Left kidney (tissue), 2 donors: ENCODE measurements around the gene GATA5. TPM values are rescaled to one million over a fixed set of nuclear protein-coding genes. Genes with fewer than 3 reads are reported as not detected.
"Not testable (repeated sequence)": the region's sequence is repeated elsewhere in the genome, so short reads cannot be mapped to it uniquely, and the experiment has no call there.

ENCODE experiments used
- DNase-seq: peaks from one replicate; pipeline ENCODE4 v3.0.0-alpha.2; 2013
- polyA plus RNA-seq: library from polyadenylated mRNA; unstranded; fragments of 120-200 nt; gene quantifications from one replicate; pipeline ENCODE4 v1.2.1, GENCODE V29; 2013; ENCODE audit not compliant: insufficient read length

Gene GATA5
- polyA plus RNA-seq, 1 donor: 6.9 TPM

- no peak for DNase-seq
Measured at GRCh38 chr20:62430311-62430853, 45.4 kb downstream of the GATA5 start.

DNA sequence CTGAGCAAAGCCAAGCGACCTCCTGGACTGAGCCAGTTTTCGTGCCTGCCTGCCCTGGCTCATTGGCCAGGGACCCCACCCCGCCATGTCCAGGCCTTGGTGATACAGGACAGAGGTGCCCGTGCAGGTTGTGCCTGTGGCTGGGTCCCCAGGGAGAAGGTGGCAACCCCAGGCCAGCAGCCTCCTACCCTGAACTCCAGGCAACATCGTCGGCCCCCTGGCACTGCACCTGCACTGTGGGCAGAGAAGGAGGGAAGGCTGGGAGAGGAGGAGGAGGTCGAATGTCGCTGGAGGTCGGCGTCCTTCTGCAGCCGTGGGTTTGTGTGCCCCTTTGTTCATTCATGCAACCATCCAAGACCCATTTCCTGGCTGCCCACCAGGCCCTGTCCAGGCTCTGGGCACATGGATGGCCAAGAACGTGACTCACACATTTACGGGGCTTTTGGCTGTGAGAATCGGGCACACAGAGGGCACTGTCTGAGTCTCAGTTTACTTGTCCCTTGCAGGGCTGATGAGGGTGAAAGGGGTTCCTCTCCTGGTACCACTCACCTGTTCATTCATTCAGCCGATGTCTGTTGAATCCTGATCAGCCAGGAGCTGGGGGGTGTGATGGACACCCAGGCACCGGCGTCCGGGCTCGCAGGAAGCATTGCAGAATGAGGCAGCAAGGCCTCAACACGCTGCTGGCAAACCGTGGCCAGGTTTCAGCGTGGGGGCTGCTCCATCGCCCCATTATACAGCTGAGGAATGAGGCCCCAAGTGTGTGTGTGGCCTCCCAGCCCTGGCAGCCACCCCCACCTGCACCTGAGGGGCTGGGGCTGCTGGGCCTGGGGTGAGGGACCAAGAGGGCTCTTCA, 46.1 kb downstream of the GATA5 start:
- DNase-seq: no peak

- DNase-seq: no peak
Measured at GRCh38 chr20:62428396-62429295, 47.1 kb downstream of the GATA5 start.

DNA sequence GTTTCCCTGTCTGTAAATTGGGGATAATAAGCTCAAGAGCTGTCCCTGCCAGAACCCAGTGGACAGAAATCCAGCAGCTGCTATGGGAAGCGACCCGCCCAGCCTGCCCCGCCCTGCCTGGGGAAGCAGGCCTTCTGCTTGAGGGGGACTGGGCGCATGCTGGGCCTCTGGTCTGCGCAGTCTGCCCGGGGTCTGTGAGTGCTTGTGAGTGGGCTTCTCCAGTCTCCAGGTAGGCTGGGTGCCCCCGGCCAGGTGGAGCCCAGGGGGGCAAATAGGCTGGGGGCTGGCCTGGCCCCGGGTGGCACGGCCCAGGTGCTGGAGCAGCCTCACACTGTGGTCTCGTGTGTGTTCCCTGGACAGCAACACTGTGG, 47.8 kb downstream of the GATA5 start:
- no peak for DNase-seq

DNA sequence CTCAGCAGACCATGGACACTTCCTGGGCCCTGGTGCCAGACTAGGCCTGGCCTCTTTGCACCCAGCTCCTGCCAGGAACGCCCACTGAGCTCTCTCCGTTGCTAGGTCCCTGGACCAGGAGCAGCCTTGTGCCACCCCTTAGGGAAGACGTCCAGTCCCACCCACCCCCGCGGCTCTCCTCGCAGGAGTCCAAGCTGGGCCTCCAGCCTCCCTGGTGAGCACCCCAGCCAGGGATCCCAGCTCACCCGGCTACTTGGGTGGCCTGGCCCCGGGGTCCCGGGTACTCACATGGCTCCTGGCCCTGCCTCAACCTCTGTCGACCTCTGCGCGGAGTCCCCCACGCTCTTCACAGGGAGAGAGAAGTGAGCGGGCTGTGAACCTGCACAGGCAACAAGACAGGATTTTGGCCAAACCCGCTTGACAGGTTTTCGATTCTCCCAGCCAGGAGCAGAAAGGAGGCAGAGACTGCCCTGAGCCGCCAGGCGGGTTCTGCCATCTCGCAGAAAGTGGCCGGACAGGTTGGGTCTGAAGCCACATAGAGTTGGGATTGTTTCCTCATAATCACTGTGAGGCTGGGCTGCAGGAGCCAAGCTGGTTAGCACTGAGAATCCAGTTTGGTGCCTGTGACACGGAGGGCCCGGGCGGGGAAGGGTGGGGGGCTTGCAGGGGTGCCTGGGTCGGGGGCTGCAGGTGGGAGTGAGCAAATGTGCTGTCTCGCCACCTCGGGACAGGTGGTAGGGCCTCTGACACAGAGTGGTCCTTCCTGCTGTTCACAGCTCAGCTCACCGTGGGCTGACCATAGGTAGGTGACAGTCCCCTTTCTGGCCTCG, 48.4 kb downstream of the GATA5 start, which contains the start of gene RBBP8NL:
Gene RBBP8NL (minus strand): TSS at position 368 of the 830 bp plus-strand sequence. CDS start 7,892 bp downstream, outside the sequence.
- DNase-seq: peak; percentile 76

GRCh38 chr20:62426699-62427131, 49.1 kb downstream of the GATA5 start:
- peak; percentile 53 for DNase-seq

DNA sequence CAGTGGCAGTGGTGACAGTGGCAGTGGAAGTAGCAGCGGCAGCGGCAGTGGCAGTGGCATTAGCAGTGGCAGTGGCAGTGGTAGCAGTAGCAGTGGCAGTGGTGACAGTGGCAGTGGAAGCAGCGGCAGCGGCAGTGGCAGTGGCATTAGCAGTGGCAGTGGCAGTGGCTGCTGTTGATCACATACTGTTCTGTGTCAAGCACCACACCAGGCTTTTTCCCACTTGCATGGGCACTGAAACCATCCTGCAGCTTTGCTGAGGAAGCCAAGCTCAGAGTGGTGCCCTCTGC, 49.8 kb downstream of the GATA5 start:
- not testable (repeated sequence) for DNase-seq

GRCh38 chr20:62425281-62426058, 50.3 kb downstream of the GATA5 start:
- no peak for DNase-seq

DNA sequence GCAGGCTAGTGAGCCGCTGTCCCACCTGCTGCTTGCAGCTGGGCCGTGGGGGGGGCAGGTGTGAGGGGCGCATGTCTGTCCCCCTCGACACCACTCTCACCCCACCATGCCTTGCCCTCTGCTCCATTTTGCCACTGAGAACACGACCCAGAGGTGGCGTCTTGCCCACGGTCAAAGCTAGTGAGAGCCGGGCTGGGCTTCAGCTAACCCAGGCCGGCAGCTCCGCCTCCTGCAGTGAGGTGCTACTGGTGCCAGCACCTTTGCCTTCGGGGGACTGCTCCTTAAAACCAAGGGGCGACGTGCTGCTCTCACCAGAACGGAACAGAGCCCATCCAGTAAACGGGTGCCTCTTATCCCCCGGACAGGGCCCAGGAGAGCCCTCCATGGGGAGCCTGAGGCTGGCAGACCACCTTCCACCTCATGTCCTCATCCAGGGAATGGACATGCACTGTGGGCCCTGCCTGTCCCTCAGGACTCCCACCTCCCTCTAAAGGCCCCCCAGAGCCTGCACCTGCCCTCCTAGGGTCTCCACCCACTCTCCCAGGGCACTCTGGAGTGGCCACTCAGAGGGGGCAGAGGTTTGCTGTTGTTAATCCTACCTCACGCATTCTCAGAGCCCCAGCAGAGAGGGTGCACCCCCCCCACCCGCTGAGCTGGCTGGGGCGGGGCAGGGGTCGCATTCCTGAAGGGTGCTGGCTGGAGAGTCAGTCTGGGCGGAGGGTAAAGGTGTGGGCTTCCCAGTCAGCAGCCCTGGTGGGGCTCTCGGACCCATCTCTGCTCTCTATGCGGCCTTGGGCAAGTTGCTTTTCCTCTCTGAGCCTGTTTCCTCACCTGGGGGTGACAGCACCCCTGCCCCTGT, 51.3 kb downstream of the GATA5 start:
- DNase-seq: no peak

DNA sequence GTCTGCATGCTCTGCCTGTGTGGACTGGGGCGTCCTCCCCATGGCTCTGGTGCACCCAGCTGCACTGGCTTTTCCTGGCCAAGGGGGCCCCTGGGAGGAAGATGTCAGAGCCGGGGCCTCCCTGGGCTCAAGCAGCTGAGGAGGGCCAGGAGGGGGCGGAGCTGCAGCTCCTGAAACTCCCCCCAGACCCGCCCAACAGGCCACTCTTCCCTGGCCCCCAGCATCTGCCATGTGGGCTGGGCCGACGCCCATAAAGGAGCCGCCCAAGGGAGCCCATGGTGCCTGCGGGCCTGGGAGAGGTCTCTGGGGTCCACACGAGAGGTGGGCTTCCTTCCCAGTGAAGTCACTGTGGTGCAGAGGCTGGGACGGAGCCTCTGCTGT, 52.5 kb downstream of the GATA5 start:
- DNase-seq: no peak

DNA sequence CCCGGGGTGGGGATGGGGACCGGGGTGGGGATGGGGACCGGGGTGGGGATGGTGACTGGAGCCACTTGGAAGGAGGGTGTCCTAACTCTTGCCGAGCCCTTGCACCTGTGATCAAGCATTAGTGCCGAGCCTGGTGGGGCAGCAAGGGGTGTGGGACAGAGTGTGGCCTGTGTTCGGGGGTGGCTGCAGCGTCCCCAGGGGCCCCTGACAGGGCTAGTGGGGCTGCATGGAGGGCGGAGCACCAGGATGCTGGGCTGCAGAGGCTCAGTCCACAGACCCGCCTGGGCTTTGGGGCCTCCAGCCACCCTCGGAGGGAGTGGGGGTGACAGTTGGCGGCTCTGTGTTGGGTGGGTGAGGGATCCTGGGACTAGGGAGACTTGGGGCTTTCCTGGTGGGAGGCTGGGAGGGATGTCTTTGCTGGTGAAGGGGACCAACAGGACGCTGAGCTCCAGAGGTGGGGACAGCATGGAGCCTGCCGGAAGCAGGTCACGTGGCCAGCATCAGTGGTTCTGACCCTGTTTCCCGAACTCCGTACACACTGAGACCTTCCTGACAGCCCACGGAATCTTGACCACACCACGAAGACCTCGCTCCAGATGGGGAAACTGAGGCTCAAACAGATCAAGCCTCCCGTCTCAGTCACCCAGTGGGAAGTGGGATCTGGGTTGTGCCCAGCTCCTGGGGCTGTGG, 53.0 kb downstream of the GATA5 start:
- DNase-seq: no peak

GRCh38 chr20:62421716-62421990, 54.1 kb downstream of the GATA5 start:
- DNase-seq: no peak

- DNase-seq: no peak
Measured at GRCh38 chr20:62420846-62421715, 54.7 kb downstream of the GATA5 start.

- DNase-seq: no peak
Measured at GRCh38 chr20:62419759-62420158, 56.0 kb downstream of the GATA5 start.

DNA sequence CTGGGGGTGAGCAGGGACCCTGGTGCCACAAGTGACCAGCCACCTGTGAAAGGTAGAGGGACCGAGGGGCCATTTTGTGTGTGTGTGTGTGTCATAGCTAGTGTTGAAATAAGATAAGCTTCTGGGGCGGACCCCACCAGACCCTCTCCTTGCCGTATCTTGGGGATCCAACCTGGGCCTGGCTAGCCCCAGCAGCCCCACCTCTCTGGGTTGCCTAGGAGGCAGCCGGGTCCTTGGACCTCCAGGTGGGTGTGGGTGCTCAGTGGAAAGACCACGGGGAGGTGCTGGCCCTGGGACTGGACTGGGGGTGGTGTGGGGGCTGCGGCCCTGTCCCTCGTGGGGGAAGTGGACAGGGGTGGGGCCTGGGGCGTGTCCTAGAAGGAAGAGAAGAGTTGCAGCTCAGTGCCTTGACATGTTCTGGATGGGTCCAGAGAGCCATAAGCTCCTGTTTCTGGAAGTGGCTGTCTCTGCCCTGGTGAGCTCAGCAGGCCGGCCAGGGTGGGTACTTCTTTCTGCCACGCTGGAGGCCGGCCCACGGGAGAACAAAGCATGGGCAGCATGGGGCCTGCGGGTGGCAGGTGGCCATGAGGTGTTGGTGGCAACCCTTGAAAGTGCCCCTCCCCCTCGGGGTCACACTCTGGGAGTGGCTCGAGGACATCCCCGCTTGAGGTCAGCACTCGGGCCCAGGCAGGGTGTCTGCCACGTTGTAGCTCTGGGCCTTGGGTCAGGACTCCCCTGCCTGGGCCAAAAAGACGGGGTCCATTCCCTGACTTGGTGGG, 56.9 kb downstream of the GATA5 start:
- no peak for DNase-seq

DNA sequence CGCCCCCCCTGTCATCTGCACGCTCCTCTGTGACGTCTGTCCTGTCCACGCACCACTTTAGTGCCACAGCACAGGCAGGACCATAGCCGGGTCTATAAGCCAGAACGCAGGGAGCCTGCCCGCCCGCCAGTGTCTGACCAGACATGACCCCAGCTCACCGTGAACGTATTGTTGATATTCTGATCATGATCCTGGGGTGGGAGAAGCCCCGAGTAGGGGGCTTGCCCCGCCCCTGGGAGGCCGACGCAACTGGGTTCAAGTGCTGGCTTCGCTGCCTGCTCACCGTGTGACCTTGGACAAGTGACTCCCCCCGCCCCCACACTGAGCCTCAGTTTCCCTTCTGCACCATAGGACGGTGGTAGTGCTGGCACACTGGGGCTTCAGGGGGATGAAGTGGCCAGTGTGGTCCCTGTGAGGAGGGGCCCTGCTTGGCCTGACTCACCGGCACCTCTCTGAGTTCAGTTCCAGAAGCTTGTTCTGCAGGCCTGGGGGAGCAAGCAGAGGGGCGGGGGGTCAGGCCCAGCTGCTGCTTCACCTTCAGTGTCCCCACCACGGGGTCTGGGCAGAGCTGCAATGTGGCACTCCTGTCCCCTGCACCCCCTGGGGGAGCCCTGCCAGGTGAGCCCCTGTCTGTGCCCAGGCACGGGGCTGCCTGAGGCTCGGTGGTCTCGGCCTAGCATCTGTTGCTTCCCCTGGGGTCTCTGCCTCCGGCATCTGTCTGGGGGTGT, 57.6 kb downstream of the GATA5 start:
- no peak for DNase-seq
